GM12873 (cell line): ENCODE measurements around the gene PSME2.

Experiments
- CTCF ChIP-seq: IDR thresholded peaks from 2 replicates; pipeline ENCODE4 v1.5.1; 2012; ENCODE audit warnings: low read depth, mild to moderate bottlenecking, moderate library complexity, low read length, control low read depth; ENCODE audit not compliant: insufficient read depth; ENCODE audit errors: missing control alignments

The PSME2 gene

DNA sequence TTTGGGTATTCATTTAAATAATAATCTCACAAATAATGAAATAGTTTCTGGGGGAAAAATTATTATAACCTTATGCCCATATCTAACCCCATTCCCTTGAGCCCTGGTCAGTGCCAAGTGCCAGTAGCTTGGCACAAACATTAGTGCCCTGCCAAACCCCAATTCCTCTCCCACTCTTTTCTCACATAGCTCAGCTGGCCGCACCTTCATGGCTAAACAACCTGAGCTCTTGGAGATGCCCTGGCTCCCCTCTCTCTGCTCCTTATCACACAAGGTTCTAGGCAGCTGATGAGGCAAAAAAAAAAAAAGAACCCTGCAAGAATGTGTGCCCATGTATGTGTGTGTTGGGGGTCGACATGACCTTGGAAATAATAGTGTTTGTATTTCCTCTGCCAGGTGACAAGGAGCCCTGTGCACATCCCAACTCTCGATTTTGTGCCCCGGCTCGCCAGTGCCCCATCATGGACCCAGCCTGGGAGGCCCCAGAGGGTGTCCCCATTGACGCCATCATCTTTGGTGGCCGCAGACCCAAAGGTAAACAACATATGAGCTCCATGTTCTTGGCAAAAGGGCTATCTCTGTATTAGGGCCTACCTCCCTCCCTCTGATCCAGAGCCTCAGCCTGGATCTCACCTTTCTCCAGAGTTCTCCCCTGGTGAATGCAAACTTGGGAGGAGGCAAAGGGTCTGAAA is 43.9 kb downstream of the PSME2 start:
- TF ChIP-seq CTCF, result no peak

GRCh38 chr14:24100982-24101494 is 45.4 kb downstream of the PSME2 start:
- TF ChIP-seq CTCF, result no peak

DNA sequence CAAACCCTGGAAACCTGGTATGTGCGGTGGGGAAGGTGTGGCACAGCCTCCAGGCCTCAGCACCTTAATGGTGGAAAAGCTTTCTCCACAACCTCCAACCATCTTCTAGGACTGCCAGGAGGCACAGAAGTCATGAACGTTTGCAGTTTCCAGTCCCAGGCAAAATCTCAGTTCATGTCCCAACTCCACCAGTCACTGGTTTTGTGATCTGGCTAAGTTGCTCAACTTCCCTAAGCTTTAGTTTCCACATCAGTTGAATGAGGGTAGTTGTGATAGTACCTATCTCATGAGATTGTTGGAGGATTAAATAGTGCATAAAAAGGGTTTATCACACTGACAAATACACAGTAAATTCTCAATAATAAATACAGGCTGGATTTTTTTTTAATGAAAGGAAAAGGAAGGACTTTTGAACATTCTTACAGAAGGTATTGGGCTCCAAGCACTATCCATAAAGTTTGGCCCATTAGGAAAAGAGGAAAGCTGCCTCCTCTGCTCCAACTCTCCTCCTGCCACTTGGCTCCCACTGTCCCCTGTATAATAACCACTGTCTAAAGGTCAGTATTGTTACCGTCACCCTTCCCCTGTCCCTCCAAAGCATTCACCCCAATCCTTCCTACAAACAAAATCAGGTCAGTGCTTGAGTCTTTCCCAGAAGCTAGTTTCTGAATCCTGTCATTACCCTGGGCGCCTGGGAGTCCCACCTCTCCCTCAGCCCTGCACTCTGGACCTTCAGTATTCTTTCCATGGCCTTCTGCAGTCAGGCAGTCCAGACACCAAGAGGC is 46.0 kb downstream of the PSME2 start:
- no peak for TF ChIP-seq CTCF

DNA sequence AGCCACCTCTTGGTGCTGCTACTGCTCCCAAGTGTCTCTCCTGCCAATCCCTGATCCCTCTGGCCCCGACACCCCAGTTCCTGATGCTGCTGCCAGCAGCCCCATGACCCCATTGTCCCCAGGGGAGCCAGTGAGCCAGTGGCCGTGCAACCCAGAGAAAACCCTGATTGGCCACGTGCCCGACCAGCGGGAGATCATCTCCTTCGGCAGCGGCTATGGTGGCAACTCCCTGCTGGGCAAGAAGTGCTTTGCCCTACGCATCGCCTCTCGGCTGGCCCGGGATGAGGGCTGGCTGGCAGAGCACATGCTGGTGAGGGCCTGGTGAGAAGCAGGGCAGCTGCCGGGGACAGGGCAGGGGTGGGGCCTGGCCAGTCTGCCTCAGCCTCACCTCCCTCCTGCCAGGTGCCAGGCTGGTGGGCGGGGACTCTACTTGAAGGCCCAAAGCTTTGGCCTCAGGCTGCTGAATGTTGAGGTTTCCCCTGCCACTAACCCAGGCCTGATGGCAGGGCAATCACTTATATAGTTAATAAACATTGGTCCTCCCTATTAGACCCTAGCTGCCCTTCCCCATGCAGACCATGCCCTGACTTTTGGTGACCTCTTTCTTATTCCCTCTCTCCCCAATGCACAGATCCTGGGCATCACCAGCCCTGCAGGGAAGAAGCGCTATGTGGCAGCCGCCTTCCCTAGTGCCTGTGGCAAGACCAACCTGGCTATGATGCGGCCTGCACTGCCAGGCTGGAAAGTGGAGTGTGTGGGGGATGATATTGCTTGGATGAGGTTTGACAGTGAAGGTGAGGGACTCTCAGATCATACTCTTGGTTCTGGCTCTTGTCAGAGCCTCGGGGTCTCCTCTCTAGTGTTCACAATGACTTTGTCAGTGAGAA is 47.2 kb downstream of the PSME2 start:
- TF ChIP-seq CTCF, result no peak

GRCh38 chr14:24098229-24098926 is 48.0 kb downstream of the PSME2 start:
- TF ChIP-seq CTCF, result no peak

- TF ChIP-seq CTCF, result no peak
Observed at GRCh38 chr14:24096545-24097181, 49.7 kb downstream of the PSME2 start.
